K562 (cell line): Measurements from ENCODE around the gene METTL8. TPM values are rescaled to one million over a fixed set of nuclear protein-coding genes. Genes with fewer than 3 reads are reported as not detected.

ENCODE experiments used
- ATAC-seq: fragments of 200-7000 bp; cut with Tn5 transposase; 3 replicates; pipeline ENCODE4 v1.9.1; 2020; ENCODE audit warnings: moderate library complexity
- BruUV-seq: library from RNA; stranded (reverse); fragments of 400-500 nt; replicated peaks from 2 replicates; lab custom pipeline; 2021; lab: Mats Ljungman, UMichigan
- CTCF ChIA-PET: fragments of 300-600 bp; formaldehyde crosslinking; extraction: SDS; loops from one replicate; lab custom pipeline; 2021; ENCODE audit warnings: low intra/inter-chr PET ratio; lab: Yijun Ruan, JAX
- POLR2A ChIA-PET: fragments of 300-600, 350-650 bp; sonication (Branson Sonifier 250); formaldehyde crosslinking; extraction: SDS; loops from one replicate; lab custom pipeline; 2021; ENCODE audit warnings: antibody characterized with exemption, inconsistent platforms; lab: Yijun Ruan, JAX
- DNase-seq, 4 experiments: peaks; one replicate each; pipeline versions ENCODE4 v3.0.0 to v3.0.0-alpha.2; 2011 to 2018; ENCODE audit warnings: low spot score in 3 of 4, mixed read lengths in 3 of 4; ENCODE audit errors: extremely low read depth in 1 of 4
- FAIRE-seq: peaks from 2 replicates; lab custom pipeline; 2011; peaks lifted over from hg19 to GRCh38; lab: Jason Lieb, UNC
- H2AFZ ChIP-seq: 2 replicates; pipeline ENCODE4 v1.6.0; 2011; ENCODE audit warnings: low read depth, low read length, control low read depth, inconsistent platforms
- H3K27ac ChIP-seq: fragments of 200-600 bp; 3 replicates; pipeline ENCODE4 v1.8.0; 2011; ENCODE audit warnings: low read depth, mild to moderate bottlenecking, control low read depth, inconsistent platforms, low read length, moderate library complexity, mixed read lengths; ENCODE audit errors: extremely low read depth
- H3K27me3 ChIP-seq, 2 experiments: fragments of 300-600 bp in 1 of 2; 2 replicates in 1 of 2; 3 replicates in 1 of 2; pipeline versions ENCODE4 v1.6.0 to v1.8.0; 2011; ENCODE audit warnings: inconsistent platforms in 2 of 2, low read length in 2 of 2, mild to moderate bottlenecking in 1 of 2, mixed read lengths in 1 of 2, moderate library complexity in 1 of 2; ENCODE audit not compliant: control insufficient read depth in 2 of 2, insufficient read depth in 2 of 2
- H3K36me3 ChIP-seq: fragments of 300-600 bp; 3 replicates; pipeline ENCODE4 v1.8.0; 2011; ENCODE audit warnings: mild to moderate bottlenecking, low read length, inconsistent platforms; ENCODE audit not compliant: control insufficient read depth, insufficient read depth
- H3K4me1 ChIP-seq, 2 experiments: fragments of 200-600 bp in 1 of 2; replicated peaks in 1 of 2; 2 replicates in 1 of 2; 3 replicates in 1 of 2; pipeline versions ENCODE4 v1.5.1 to v1.8.0; 2011; ENCODE audit warnings: inconsistent platforms in 2 of 2, low read length in 2 of 2, mild to moderate bottlenecking in 1 of 2, mixed read lengths in 1 of 2, moderate library complexity in 1 of 2; ENCODE audit not compliant: control insufficient read depth in 2 of 2, insufficient read depth in 2 of 2
- H3K4me2 ChIP-seq: 2 replicates; pipeline ENCODE4 v1.6.1; 2011; ENCODE audit warnings: low read length, control low read depth, inconsistent platforms, mixed read lengths; ENCODE audit not compliant: insufficient read depth
- H3K4me3 ChIP-seq: fragments of 200-600 bp; sonication (generic), shearing (Covaris generic); 2 replicates; pipeline ENCODE4 v1.5.1; 2016; ENCODE audit warnings: control low read depth, inconsistent platforms
- H3K79me2 ChIP-seq: fragments of 200-600 bp; 3 replicates; pipeline ENCODE4 v1.8.0; 2011; ENCODE audit warnings: low read length, inconsistent platforms; ENCODE audit not compliant: control insufficient read depth, insufficient read depth
- H3K9ac ChIP-seq, 2 experiments: 2 replicates each; pipeline versions ENCODE4 v1.6.0 to v1.6.1; 2011; ENCODE audit warnings: low read depth in 2 of 2, low read length in 2 of 2, control low read depth in 1 of 2, inconsistent platforms in 1 of 2, mild to moderate bottlenecking in 1 of 2, mixed read lengths in 1 of 2; ENCODE audit not compliant: insufficient read depth in 1 of 2
- H3K9me1 ChIP-seq: one replicate; pipeline ENCODE4 v1.6.0; 2011; ENCODE audit warnings: inconsistent platforms, mild to moderate bottlenecking, low read length, moderate library complexity; ENCODE audit not compliant: control insufficient read depth, insufficient read depth
- H3K9me3 ChIP-seq: replicated peaks from 2 replicates; pipeline ENCODE4 v1.5.1; 2011; ENCODE audit warnings: low read depth, low read length, inconsistent platforms; ENCODE audit not compliant: control insufficient read depth, insufficient read depth
- H4K20me1 ChIP-seq: replicated peaks from 2 replicates; pipeline ENCODE4 v1.6.1; 2011; ENCODE audit warnings: low read length, inconsistent platforms, mixed read lengths; ENCODE audit not compliant: control insufficient read depth, insufficient read depth
- ARHGAP35 ChIP-seq: fragments of 450-650 bp; IDR thresholded peaks from 2 replicates; pipeline ENCODE4 v1.6.1; 2018; ENCODE audit not compliant: partially characterized antibody
- ATF3 ChIP-seq, 2 experiments: fragments of 450-650 bp in 1 of 2; sonication (generic) in 1 of 2; formaldehyde crosslinking in 1 of 2; IDR thresholded peaks in 1 of 2; conservative IDR thresholded peaks in 1 of 2; 2 replicates each; pipeline versions ENCODE4 v1.6.1 to v1.8.1; 2016 to 2023; ENCODE audit warnings: mild to moderate bottlenecking in 2 of 2, moderate library complexity in 2 of 2, inconsistent platforms in 1 of 2, missing genetic modification reagents in 1 of 2
- BHLHE40 ChIP-seq: IDR thresholded peaks from 2 replicates; pipeline ENCODE4 v1.6.1; 2011; ENCODE audit warnings: low read length, improper control_type of control experiment
- CEBPG ChIP-seq, 3 experiments: fragments of 200-800 bp in 1 of 3; sonication (Bioruptor generic) in 1 of 3; sonication (generic) in 1 of 3; formaldehyde crosslinking in 1 of 3; IDR thresholded peaks in 2 of 3; conservative IDR thresholded peaks in 1 of 3; 2 replicates each; pipeline versions ENCODE4 v1.6.1 to v1.8.0; 2016 to 2022; ENCODE audit warnings: missing compliant biosample characterization in 2 of 3, missing genetic modification characterization in 2 of 3, mild to moderate bottlenecking in 1 of 3, missing genetic modification reagents in 1 of 3
- FOXM1 ChIP-seq, 2 experiments: fragments of 450-650 bp in 1 of 2; sonication (generic) in 1 of 2; formaldehyde crosslinking in 1 of 2; IDR thresholded peaks; 2 replicates each; pipeline versions ENCODE4 v1.6.1 to v1.9.0; 2017 to 2022; ENCODE audit warnings: low read depth in 2 of 2, mild to moderate bottlenecking in 2 of 2, missing genetic modification reagents in 1 of 2, moderate library complexity in 1 of 2
- GABPA ChIP-seq: fragments of 200-800 bp; sonication (Bioruptor generic); conservative IDR thresholded peaks from 2 replicates; pipeline ENCODE4 v1.6.1; 2016; ENCODE audit warnings: low read depth, missing genetic modification characterization, missing compliant biosample characterization
- HMG20B ChIP-seq: fragments of 250-450 bp; sonication (Bioruptor Pico); IDR thresholded peaks from 2 replicates; pipeline ENCODE4 v1.5.0; 2021; ENCODE audit warnings: mild to moderate bottlenecking
- HNRNPUL1 ChIP-seq: fragments of 200-400 bp; formaldehyde crosslinking; IDR thresholded peaks from 2 replicates; pipeline ENCODE4 v1.6.1; 2017; ENCODE audit warnings: low read length
- RAD51 ChIP-seq: fragments of 450-650 bp; IDR thresholded peaks from 2 replicates; pipeline ENCODE4 v1.7.1; 2016; ENCODE audit warnings: low read depth, mild to moderate bottlenecking, borderline replicate concordance
- SNIP1 ChIP-seq: fragments of 450-650 bp; IDR thresholded peaks from 2 replicates; pipeline ENCODE4 v1.7.1; 2017; ENCODE audit warnings: low read depth, mild to moderate bottlenecking
- SOX6 ChIP-seq: fragments of 450-650 bp; IDR thresholded peaks from 2 replicates; pipeline ENCODE4 v1.6.1; 2014; ENCODE audit warnings: mild to moderate bottlenecking
- ZNF165 ChIP-seq: fragments of 250-450 bp; sonication (Bioruptor Pico); IDR thresholded peaks from 2 replicates; pipeline ENCODE4 v1.4.0; 2020; ENCODE audit warnings: borderline replicate concordance
- ZNF24 ChIP-seq: fragments of 450-650 bp; IDR thresholded peaks from 2 replicates; pipeline ENCODE4 v1.6.1; 2016
- ZZZ3 ChIP-seq: fragments of 450-650 bp; IDR thresholded peaks from 2 replicates; pipeline ENCODE4 v1.6.1; 2016; ENCODE audit warnings: antibody characterized with exemption, mild to moderate bottlenecking, moderate library complexity
- WGBS: fragments of 100-300 bp; shearing (Covaris generic); methylation state at CpG from one replicate; pipeline ENCODE4 v1.1.6; 2016; ENCODE audit warnings: low coverage, mixed read lengths; ENCODE audit not compliant: insufficient coverage; ENCODE audit errors: missing lambda C conversion rate; 5-methylcytosine and 5-hydroxymethylcytosine counted together
- in situ Hi-C: fragments of 300-500 bp; cut with MboI; formaldehyde crosslinking; loops from 4 replicates; pipeline ENCODE4 v1.15.0; 2018; ENCODE audit warnings: inconsistent platforms, mixed read lengths
- intact Hi-C: fragments of 100-400 bp; cut with micrococcal nuclease; formaldehyde crosslinking; loops from 2 replicates; pipeline ENCODE4 v1.14.2; 2022
- polyA plus RNA-seq, 8 experiments: library from polyadenylated mRNA; depleted of rRNA in 4 of 8; stranded (reverse) in 5 of 8; unstranded in 3 of 8; fragments of >200 nt; fragmentation: Nextera tagmentation in 2 of 8; fragmentation: Illumina TruSeq in 1 of 8; extraction: Ambion mirVana in 2 of 8; extraction: Trizol in 1 of 8; gene quantifications; 2 replicates each; pipeline versions ENCODE4 v1.2.1 to v1.2.3, GENCODE V29; 2011 to 2014; ENCODE audit warnings: inconsistent platforms in 1 of 8, missing spikeins in 1 of 8
- total RNA-seq, 7 experiments: library from RNA; depleted of rRNA in 6 of 7; stranded (reverse); fragments of >200 nt in 6 of 7; fragmentation: Illumina TruSeq in 2 of 7; extraction: Trizol in 2 of 7; gene quantifications; 2 replicates each; pipeline versions ENCODE4 v1.2.1 to v1.2.3, GENCODE V29; 2011 to 2021; ENCODE audit warnings: low replicate concordance in 1 of 7

METTL8 gene
- total and polyA plus RNA-seq, 9 of the 15 experiments (the other 6 are each of a cell fraction or from before 2014, with no cell fraction given) = 12.9 to 52.6 (median 33.7) TPM

GRCh38 chr2:171391532-171391931, 42.3 kb downstream of the METTL8 start (continued):
- TF ChIP-seq RAD51 = no peak

- intact Hi-C loops = no loop called here
- no peaks in the 10 kb centered on the region for H3K9me1 ChIP-seq
- H3K27ac ChIP-seq = no peak overlapping the region
- H4K20me1 ChIP-seq = no peaks in the 10 kb centered on the region
- DNase-seq (no peak), FAIRE-seq (no peak)
- no peaks in the 10 kb centered on the region; the same call in 2 of the 3 replicates for H3K79me2 ChIP-seq
- H3K36me3 ChIP-seq = no peaks in the 10 kb centered on the region
- TF ChIP-seq HMG20B (CRISPR knock-in tag) (no peak), ZNF165 (CRISPR knock-in tag) (no peak), FOXM1 (IDR thresholded peaks at IDR 0.05; ENCODE audit: low read depth) (no peak), FOXM1 (CRISPR knock-in tag; IDR thresholded peaks at IDR 0.05; ENCODE audit: low read depth) (no peak), SNIP1 (no peak), ZZZ3 (no peak), CEBPG (CRISPR knock-in tag; IDR thresholded peaks at IDR 0.05) (no peak), CEBPG (tag; conservative IDR thresholded peaks at IDR 0.05 in 1 of 2, IDR thresholded peaks at IDR 0.05 in 1 of 2) (peak in 1 of 2 experiments; percentile 38; a peak in 1 of 4 replicates), ATF3 (IDR thresholded peaks at IDR 0.05) (peak; percentile 71), ATF3 (CRISPR knock-in tag; conservative IDR thresholded peaks at IDR 0.05) (no peak), SOX6 (peak; percentile 47; the same call in 1 of the 2 replicates), HNRNPUL1 (no peak), ARHGAP35 (no peak), ZNF24 (no peak), GABPA (tag) (no peak), BHLHE40 (no peak)
- TF ChIP-seq, all 486 proteins: peak for 3
- in situ Hi-C loops = no loop called here
- Histone ChIP-seq H2AFZ (no peak overlapping the region), H3K4me1 (peaks cover 0 to 6% of the 10 kb centered on the region in 2 experiments; a peak in 2 of 5 replicates), H3K27me3 (no peaks in the 10 kb centered on the region), H3K9ac (no peak overlapping the region), H3K4me2 (no peak overlapping the region), H3K4me3 (no peak overlapping the region), H3K9me3 (no peaks in the 10 kb centered on the region)
- no TSS peak for BruUV-seq
- POLR2A ChIA-PET = interaction anchor here (1.0 kb wide), 1 partner anchor 39 kb away, joined by 3 read pairs; no protein-coding TSS in a partner anchor
- no peak for ATAC-seq
- CTCF ChIA-PET = no interaction called here
- WGBS = 79% methylated on average over 1 of the region's 1 CpG
Observed at GRCh38 chr2:171390941-171391516, 42.8 kb downstream of the METTL8 start.
